Endothelial cell of umbilical vein (primary cell): ENCODE measurements around the gene AAGAB. TPM values are rescaled to one million over a fixed set of nuclear protein-coding genes. Genes with fewer than 3 reads are reported as not detected.

Experiments
- BruUV-seq: library from RNA; stranded (reverse); fragments of 400-500 nt; replicated peaks from 2 replicates; lab custom pipeline; 2021; lab: Mats Ljungman, UMichigan
- CTCF ChIA-PET: fragments of 300-600, 350-600 bp; sonication (Branson Sonifier 250); formaldehyde crosslinking; loops from one replicate; lab custom pipeline; 2021; ENCODE audit warnings: antibody characterized with exemption, inconsistent platforms; lab: Charles Lee
- POLR2A ChIA-PET: fragments of 300-600, 350-600 bp; sonication (Branson Sonifier 250); formaldehyde crosslinking; loops from one replicate; lab custom pipeline; 2021; ENCODE audit warnings: antibody characterized with exemption, inconsistent platforms; lab: Charles Lee
- DNase-seq: peaks from one replicate; pipeline ENCODE4 v3.0.0-alpha.2; 2011; ENCODE audit warnings: low read depth, low spot score
- FAIRE-seq: peaks from 2 replicates; lab custom pipeline; 2011; peaks lifted over from hg19 to GRCh38; lab: Jason Lieb, UNC
- H2AFZ ChIP-seq: 2 replicates; pipeline ENCODE4 v1.6.0; 2012; ENCODE audit warnings: low read depth, low read length, control low read depth, inconsistent platforms
- H3K27ac ChIP-seq: 2 replicates; pipeline ENCODE4 v1.5.1; 2011; ENCODE audit warnings: low read depth, mild to moderate bottlenecking, control low read depth, low read length, moderate library complexity; ENCODE audit not compliant: insufficient read depth
- H3K27me3 ChIP-seq, 2 experiments: 2 replicates each; pipeline versions ENCODE4 v1.6.0 to v1.6.1; 2011; ENCODE audit warnings: low read length in 2 of 2, mixed read lengths in 1 of 2; ENCODE audit not compliant: control insufficient read depth in 2 of 2, insufficient read depth in 2 of 2
- H3K36me3 ChIP-seq, 2 experiments: 2 replicates in 1 of 2; 3 replicates in 1 of 2; pipeline ENCODE4 v1.5.1; 2011; ENCODE audit warnings: low read length in 2 of 2, mild to moderate bottlenecking in 1 of 2, moderate library complexity in 1 of 2; ENCODE audit not compliant: control insufficient read depth in 2 of 2, insufficient read depth in 2 of 2; ENCODE audit errors: extremely low read depth in 1 of 2
- H3K4me1 ChIP-seq: 3 replicates; pipeline ENCODE4 v1.5.1; 2011; ENCODE audit warnings: mild to moderate bottlenecking, low read length; ENCODE audit not compliant: control insufficient read depth, insufficient read depth; ENCODE audit errors: extremely low read depth
- H3K4me2 ChIP-seq: 2 replicates; pipeline ENCODE4 v1.6.1; 2011; ENCODE audit warnings: low read length, control low read depth, mixed read lengths; ENCODE audit not compliant: insufficient read depth
- H3K4me3 ChIP-seq, 3 experiments: fragments of 200-600 bp in 1 of 3; sonication (generic), shearing (Covaris generic) in 1 of 3; replicated peaks in 1 of 3; 2 replicates each; pipeline ENCODE4 v1.5.1; 2011 to 2016; ENCODE audit warnings: control low read depth in 3 of 3, low read length in 3 of 3, mild to moderate bottlenecking in 2 of 3, inconsistent platforms in 1 of 3, low read depth in 1 of 3, moderate library complexity in 1 of 3; ENCODE audit not compliant: insufficient read depth in 1 of 3
- H3K79me2 ChIP-seq: 2 replicates; pipeline ENCODE4 v1.6.0; 2012; ENCODE audit warnings: low read length, inconsistent platforms; ENCODE audit not compliant: control insufficient read depth, insufficient read depth
- H3K9ac ChIP-seq: replicated peaks from 2 replicates; pipeline ENCODE3; 2011; ENCODE audit warnings: low read length, control low read depth; ENCODE audit not compliant: insufficient read depth; ENCODE audit errors: extremely low read depth
- H3K9me1 ChIP-seq: replicated peaks from 3 replicates; pipeline ENCODE4 v1.6.0; 2011; ENCODE audit warnings: mild to moderate bottlenecking, low read length; ENCODE audit not compliant: control insufficient read depth, insufficient read depth; ENCODE audit errors: extremely low read depth
- H3K9me3 ChIP-seq: replicated peaks from 2 replicates; pipeline ENCODE4 v1.5.1; 2012; ENCODE audit warnings: low read length, inconsistent platforms; ENCODE audit not compliant: control insufficient read depth, insufficient read depth
- H4K20me1 ChIP-seq: replicated peaks from 2 replicates; pipeline ENCODE3; 2011; ENCODE audit warnings: mild to moderate bottlenecking, low read length; ENCODE audit not compliant: control insufficient read depth, insufficient read depth; ENCODE audit errors: extremely low read depth
- CTCF ChIP-seq, 2 donors: IDR thresholded peaks; 1 replicate in 1 of 2; 2 replicates in 1 of 2; pipeline ENCODE4 v1.5.1; 2011; ENCODE audit warnings: low read length in 2 of 2, mild to moderate bottlenecking in 2 of 2, moderate library complexity in 2 of 2, control low read depth in 1 of 2, inconsistent platforms in 1 of 2, low read depth in 1 of 2; ENCODE audit not compliant: insufficient read depth in 1 of 2; ENCODE audit errors: extremely low read depth in 1 of 2
- EZH2 ChIP-seq: IDR thresholded peaks from 2 replicates; pipeline ENCODE4 v1.6.1; 2012; ENCODE audit warnings: borderline replicate concordance, low read depth, mild to moderate bottlenecking, moderate library complexity, low read length, inconsistent platforms; ENCODE audit not compliant: severe bottlenecking
- GATA2 ChIP-seq: IDR thresholded peaks from 2 replicates; pipeline ENCODE4 v1.7.0; 2011; ENCODE audit warnings: low read depth, mild to moderate bottlenecking, moderate library complexity, mixed read lengths, low read length; ENCODE audit not compliant: insufficient read length, insufficient read depth
- JUN ChIP-seq: IDR thresholded peaks from 2 replicates; pipeline ENCODE4 v1.6.1; 2011; ENCODE audit warnings: borderline replicate concordance, low read depth; ENCODE audit not compliant: insufficient read length, insufficient read depth
- MYC ChIP-seq: IDR thresholded peaks from one replicate; pipeline ENCODE4 v1.6.1; 2011; ENCODE audit warnings: mild to moderate bottlenecking, low read depth, low read length
- POLR2A ChIP-seq: IDR thresholded peaks from 2 replicates; pipeline ENCODE4 v1.6.1; 2012; ENCODE audit warnings: low read depth, mild to moderate bottlenecking, control low read depth, low read length
- POLR2AphosphoS5 ChIP-seq: IDR thresholded peaks from 2 replicates; pipeline ENCODE4 v1.6.1; 2012; ENCODE audit warnings: low read depth, mild to moderate bottlenecking, control low read depth, low read length, moderate library complexity; ENCODE audit not compliant: insufficient read depth
- dilution Hi-C: fragments of 300-500 bp; cut with MboI; formaldehyde crosslinking; loops from one replicate; pipeline ENCODE4 v1.15.0; 2019; ENCODE audit warnings: low sequenced_read_pairs; ENCODE audit not compliant: extremely low pct_ligation_motif_present
- intact Hi-C: fragments of 100-400 bp; cut with micrococcal nuclease; formaldehyde crosslinking; loops from one replicate; pipeline ENCODE4 v1.10.0; 2022
- polyA plus RNA-seq, 4 experiments: library from polyadenylated mRNA; depleted of rRNA in 3 of 4; stranded (reverse) in 3 of 4; unstranded in 1 of 4; fragments of >200 nt; gene quantifications; 2 replicates each; pipeline versions ENCODE4 v1.2.1 to v1.2.3, GENCODE V29; 2011 to 2012; ENCODE audit warnings: missing spikeins in 1 of 4
- total RNA-seq: library from RNA; stranded (reverse); gene quantifications from 2 replicates; pipeline ENCODE4 v1.2.3, GENCODE V29; 2021

Gene AAGAB
- total and polyA plus RNA-seq, 2 donors (not counting 3 experiments of a cell fraction or from before 2014, with no cell fraction given): 21.2 to 42.6 TPM

GRCh38 chr15:67210555-67211168, 43.8 kb downstream of the AAGAB start:
- intact Hi-C loops (no loop called here), dilution Hi-C loops (no loop called here)
- ChIA-PET POLR2A (no interaction called here), CTCF (no interaction called here)
- no peak for TF ChIP-seq GATA2
- no peaks in the 10 kb centered on the region for H3K79me2 ChIP-seq
- H3K4me2 ChIP-seq: no peak overlapping the region
- BruUV-seq: no TSS peak
- no peak overlapping the region for H2AFZ ChIP-seq
- no peaks in the 10 kb centered on the region for H3K4me1 ChIP-seq
- H3K36me3 ChIP-seq: no peaks in the 10 kb centered on the region
- H3K9me3 ChIP-seq: no peaks in the 10 kb centered on the region
- H3K27me3 ChIP-seq: no peaks in the 10 kb centered on the region
- H3K27ac ChIP-seq: no peak overlapping the region
- H4K20me1 ChIP-seq: no peaks in the 10 kb centered on the region
- no peaks in the 10 kb centered on the region for H3K9me1 ChIP-seq
- H3K4me3 ChIP-seq: no peak overlapping the region
- FAIRE-seq (no peak), DNase-seq (no peak)
- no peak overlapping the region for H3K9ac ChIP-seq

- dilution Hi-C loops: no loop called here
- Histone ChIP-seq H3K9ac (no peak overlapping the region), H2AFZ (no peak overlapping the region)
Measured at GRCh38 chr15:67208396-67208795, 46.1 kb downstream of the AAGAB start.

More at GRCh38 chr15:67208396-67208795, 46.1 kb downstream of the AAGAB start:
- no peaks in the 10 kb centered on the region for H3K36me3 ChIP-seq
- H3K9me3 ChIP-seq: no peaks in the 10 kb centered on the region
- intact Hi-C loops: no loop called here
- ChIA-PET CTCF (no interaction called here), POLR2A (no interaction called here)
- no TSS peak for BruUV-seq
- no peaks in the 10 kb centered on the region for H3K27me3 ChIP-seq
- TF ChIP-seq POLR2A: no peak
- no peak for TF ChIP-seq EZH2
- TF ChIP-seq CTCF (IDR thresholded peaks at IDR 0.05; ENCODE audit: extremely low read depth in 1 of 2, insufficient read depth in 1 of 2, low read depth in 1 of 2, low read length in 2 of 2): no peak
- no peak for TF ChIP-seq GATA2
- no peak for TF ChIP-seq POLR2AphosphoS5
- TF ChIP-seq MYC: no peak
- TF ChIP-seq JUN: no peak
- no peaks in the 10 kb centered on the region for H3K4me1 ChIP-seq
- no peak overlapping the region for H3K4me3 ChIP-seq
- FAIRE-seq (no peak), DNase-seq (no peak)
- H3K4me2 ChIP-seq: no peak overlapping the region
- no peaks in the 10 kb centered on the region for H3K9me1 ChIP-seq
- no peaks in the 10 kb centered on the region for H4K20me1 ChIP-seq
- no peak overlapping the region for H3K27ac ChIP-seq
- H3K79me2 ChIP-seq: no peaks in the 10 kb centered on the region
